H1 (cell line): Measurements from ENCODE around the gene FBXO2. TPM values are rescaled to one million over a fixed set of nuclear protein-coding genes. Genes with fewer than 3 reads are reported as not detected.

Experiments
- CTCF ChIA-PET: fragments of 300-600 bp; sonication (Branson Sonifier 250); formaldehyde crosslinking; loops from one replicate; lab custom pipeline; 2021; ENCODE audit not compliant: partially characterized antibody; lab: Charles Lee
- POLR2A ChIA-PET: fragments of 300-600 bp; sonication (Branson Sonifier 250); formaldehyde crosslinking; loops from one replicate; lab custom pipeline; 2021; ENCODE audit warnings: inconsistent platforms; ENCODE audit not compliant: partially characterized antibody; lab: Charles Lee
- DNase-seq, 2 experiments: peaks; one replicate each; pipeline versions ENCODE4 v3.0.0 to v3.0.0-alpha.2; 2010 to 2022; ENCODE audit warnings: low spot score in 2 of 2, low read depth in 1 of 2, mixed read lengths in 1 of 2
- FAIRE-seq: peaks from 2 replicates; lab custom pipeline; 2011; peaks lifted over from hg19 to GRCh38; lab: Jason Lieb, UNC
- H2AFZ ChIP-seq: 2 replicates; pipeline ENCODE4 v1.8.1; 2012; ENCODE audit warnings: low read length, inconsistent platforms
- H2AK5ac ChIP-seq: 2 replicates; pipeline ENCODE4 v1.6.1; 2013; ENCODE audit warnings: low read depth, low read length
- H2BK120ac ChIP-seq: replicated peaks from 2 replicates; pipeline ENCODE3; 2013; ENCODE audit warnings: low read depth, low read length, inconsistent platforms
- H2BK12ac ChIP-seq: 2 replicates; pipeline ENCODE4 v1.6.1; 2013; ENCODE audit warnings: low read depth, low read length
- H2BK15ac ChIP-seq: 2 replicates; pipeline ENCODE4 v1.6.1; 2013; ENCODE audit warnings: low read length
- H2BK20ac ChIP-seq: 2 replicates; pipeline ENCODE4 v1.6.1; 2013; ENCODE audit warnings: low read length
- H2BK5ac ChIP-seq: 2 replicates; pipeline ENCODE4 v1.6.1; 2013; ENCODE audit warnings: low read depth, low read length
- H3K14ac ChIP-seq: 2 replicates; pipeline ENCODE4 v1.6.1; 2013; ENCODE audit warnings: inconsistent platforms; ENCODE audit not compliant: insufficient read length
- H3K18ac ChIP-seq: 2 replicates; pipeline ENCODE4 v1.6.1; 2013; ENCODE audit warnings: low read length; ENCODE audit errors: extremely low read depth
- H3K23ac ChIP-seq: 2 replicates; pipeline ENCODE4 v1.6.1; 2013; ENCODE audit warnings: inconsistent platforms; ENCODE audit not compliant: insufficient read length
- H3K23me2 ChIP-seq: 2 replicates; pipeline ENCODE4 v1.6.1; 2013; ENCODE audit warnings: low read depth, low read length
- H3K27ac ChIP-seq: 2 replicates; pipeline ENCODE4 v1.6.1; 2011; ENCODE audit warnings: low read depth, low read length, inconsistent platforms
- H3K27me3 ChIP-seq, 4 experiments: replicated peaks in 1 of 4; 1 replicate in 1 of 4; 2 replicates in 3 of 4; pipeline versions ENCODE4 v1.6.1 to v1.8.1; 2011 to 2013; ENCODE audit warnings: low read length in 3 of 4, mild to moderate bottlenecking in 3 of 4, inconsistent platforms in 2 of 4, mixed read lengths in 2 of 4, moderate library complexity in 1 of 4; ENCODE audit not compliant: control insufficient read depth in 3 of 4, insufficient read depth in 3 of 4; ENCODE audit errors: extremely low read depth in 1 of 4
- H3K36me3 ChIP-seq, 4 experiments: 2 replicates each; pipeline versions ENCODE4 v1.6.1 to v1.8.1; 2011 to 2013; ENCODE audit warnings: mild to moderate bottlenecking in 4 of 4, low read length in 3 of 4, moderate library complexity in 2 of 4, control low read depth in 1 of 4, inconsistent platforms in 1 of 4; ENCODE audit not compliant: insufficient read depth in 4 of 4, control insufficient read depth in 2 of 4
- H3K4ac ChIP-seq: replicated peaks from 2 replicates; pipeline ENCODE3; 2013; ENCODE audit warnings: low read length, low read depth, mixed read lengths, inconsistent platforms; ENCODE audit not compliant: insufficient read length
- H3K4me1 ChIP-seq, 4 experiments: replicated peaks in 1 of 4; 1 replicate in 1 of 4; 2 replicates in 3 of 4; pipeline versions ENCODE4 v1.6.1 to v1.8.1; 2011 to 2013; ENCODE audit warnings: low read length in 3 of 4, inconsistent platforms in 2 of 4, mixed read lengths in 1 of 4; ENCODE audit not compliant: insufficient read depth in 4 of 4, control insufficient read depth in 3 of 4
- H3K4me2 ChIP-seq, 2 experiments: 2 replicates each; pipeline versions ENCODE4 v1.6.1 to v1.8.1; 2011 to 2013; ENCODE audit warnings: low read depth in 2 of 2, low read length in 2 of 2, control low read depth in 1 of 2, inconsistent platforms in 1 of 2, mild to moderate bottlenecking in 1 of 2; ENCODE audit not compliant: insufficient read depth in 1 of 2
- H3K4me3 ChIP-seq, 4 experiments: fragments of 200-600, 300-600 bp in 1 of 4; sonication (generic), shearing (Covaris generic), sonication (Bioruptor Twin) in 1 of 4; 2 replicates each; pipeline versions ENCODE4 v1.5.1 to v1.8.1; 2011 to 2016; ENCODE audit warnings: low read length in 4 of 4, low read depth in 3 of 4, control low read depth in 2 of 4, inconsistent platforms in 2 of 4, mild to moderate bottlenecking in 2 of 4, mixed read lengths in 1 of 4, moderate library complexity in 1 of 4; ENCODE audit not compliant: insufficient read depth in 2 of 4; ENCODE audit errors: extremely low read depth in 1 of 4
- H3K56ac ChIP-seq: replicated peaks from 2 replicates; pipeline ENCODE3; 2013; ENCODE audit warnings: low read depth, mild to moderate bottlenecking, mixed read lengths, low read length, inconsistent platforms; ENCODE audit not compliant: insufficient read length
- H3K79me1 ChIP-seq: 2 replicates; pipeline ENCODE4 v1.6.1; 2013; ENCODE audit warnings: low read depth, low read length, control low read depth
- H3K79me2 ChIP-seq, 2 experiments: 2 replicates each; pipeline versions ENCODE4 v1.6.1 to v1.8.1; 2012 to 2013; ENCODE audit warnings: low read length in 2 of 2, mild to moderate bottlenecking in 2 of 2, inconsistent platforms in 1 of 2; ENCODE audit not compliant: insufficient read depth in 2 of 2, control insufficient read depth in 1 of 2
- H3K9ac ChIP-seq, 4 experiments: replicated peaks in 1 of 4; 1 replicate in 1 of 4; 2 replicates in 3 of 4; pipeline versions ENCODE4 v1.6.1 to v1.8.1; 2011 to 2013; ENCODE audit warnings: low read depth in 3 of 4, low read length in 3 of 4, control low read depth in 2 of 4, mild to moderate bottlenecking in 2 of 4, moderate library complexity in 2 of 4, inconsistent platforms in 1 of 4; ENCODE audit errors: extremely low read depth in 1 of 4
- H3K9me3 ChIP-seq, 2 experiments: 2 replicates each; pipeline versions ENCODE4 v1.6.1 to v1.8.1; 2012 to 2013; ENCODE audit warnings: mild to moderate bottlenecking in 2 of 2, moderate library complexity in 2 of 2, control low read depth in 1 of 2, inconsistent platforms in 1 of 2, low read depth in 1 of 2, low read length in 1 of 2, mixed read lengths in 1 of 2; ENCODE audit not compliant: insufficient read depth in 2 of 2
- H4K20me1 ChIP-seq, 2 experiments: replicated peaks in 1 of 2; 2 replicates each; pipeline versions ENCODE3 to v1.8.1; 2011 to 2013; ENCODE audit warnings: inconsistent platforms in 2 of 2, low read length in 2 of 2, mild to moderate bottlenecking in 1 of 2; ENCODE audit not compliant: insufficient read depth in 2 of 2, control insufficient read depth in 1 of 2
- H4K5ac ChIP-seq: 2 replicates; pipeline ENCODE4 v1.6.1; 2013; ENCODE audit warnings: low read length, low read depth, mixed read lengths, inconsistent platforms; ENCODE audit not compliant: insufficient read length
- H4K8ac ChIP-seq: 2 replicates; pipeline ENCODE4 v1.8.0; 2013; ENCODE audit warnings: mild to moderate bottlenecking, moderate library complexity, low read length, inconsistent platforms; ENCODE audit not compliant: insufficient read depth; ENCODE audit errors: extremely low read depth
- H4K91ac ChIP-seq: replicated peaks from 2 replicates; pipeline ENCODE3; 2013; ENCODE audit warnings: low read length, mixed read lengths, inconsistent platforms; ENCODE audit not compliant: insufficient read length
- CBX5 ChIP-seq: fragments of 300-800, 300-1000 bp; sonication (generic); IDR thresholded peaks from 2 replicates; pipeline ENCODE4 v1.7.1; 2016; ENCODE audit warnings: antibody characterized with exemption, low read length, low read depth
- CEBPB ChIP-seq: IDR thresholded peaks from 2 replicates; pipeline ENCODE4 v1.6.1; 2012; ENCODE audit warnings: low read depth, low read length
- E2F6 ChIP-seq: IDR thresholded peaks from 2 replicates; pipeline ENCODE4 v1.6.1; 2012; ENCODE audit warnings: inconsistent platforms
- GABPA ChIP-seq: IDR thresholded peaks from 2 replicates; pipeline ENCODE4 v1.6.1; 2011; ENCODE audit warnings: mild to moderate bottlenecking, low read length, moderate library complexity, borderline replicate concordance; ENCODE audit not compliant: insufficient read depth
- KDM4A ChIP-seq: IDR thresholded peaks from one replicate; pipeline ENCODE4 v1.7.1; 2012; ENCODE audit warnings: low read depth, mild to moderate bottlenecking, moderate library complexity, low read length, inconsistent platforms; ENCODE audit not compliant: severe bottlenecking
- NRF1 ChIP-seq: IDR thresholded peaks from 2 replicates; pipeline ENCODE4 v1.6.1; 2011; ENCODE audit warnings: mild to moderate bottlenecking, low read depth, low read length, improper control_type of control experiment
- RFX5 ChIP-seq: IDR thresholded peaks from 2 replicates; pipeline ENCODE4 v1.6.1; 2011; ENCODE audit warnings: low read depth, low read length, improper control_type of control experiment, borderline replicate concordance
- SIRT6 ChIP-seq: IDR thresholded peaks from one replicate; pipeline ENCODE4 v1.7.1; 2012; ENCODE audit warnings: low read length, inconsistent platforms
- WGBS, 2 experiments: shearing (Covaris generic) in 1 of 2; methylation state at CpG; one replicate each; pipeline versions ENCODE4 v1.1.6 to v1.1.7; 2013 to 2015; ENCODE audit warnings: low lambda C conversion rate in 2 of 2, mixed read lengths in 2 of 2, inconsistent platforms in 1 of 2, low coverage in 1 of 2, missing lambda C conversion rate in 1 of 2; ENCODE audit not compliant: insufficient replicate concordance in 2 of 2, insufficient coverage in 1 of 2, insufficient read length in 1 of 2; ENCODE audit errors: extremely low coverage in 1 of 2, missing lambda C conversion rate in 1 of 2; 5-methylcytosine and 5-hydroxymethylcytosine counted together
- polyA plus RNA-seq, 7 experiments: library from polyadenylated mRNA; depleted of rRNA in 3 of 7; stranded (reverse) in 5 of 7; unstranded in 2 of 7; fragments of >200 nt in 5 of 7; fragments of 200-250 nt in 2 of 7; gene quantifications; 1 replicate in 5 of 7; 2 replicates in 1 of 7; 4 replicates in 1 of 7; pipeline versions ENCODE4 v1.2.1 to v1.2.3, GENCODE V29; 2011 to 2013; ENCODE audit warnings: missing spikeins in 2 of 7, mixed read lengths in 2 of 7
- total RNA-seq: library from RNA; stranded (reverse); fragmentation: NEBNext Ultra II Directional; extraction: Animal tissue kit (Norgen Biotek cat#: 25700); gene quantifications from 2 replicates; pipeline ENCODE4 v1.2.1, GENCODE V29; 2021

Gene FBXO2
- total and polyA plus RNA-seq, 2 of the 8 experiments (the other 6 are each of a cell fraction or from before 2014, with no cell fraction given) = 51.3 to 57.9 TPM

DNA sequence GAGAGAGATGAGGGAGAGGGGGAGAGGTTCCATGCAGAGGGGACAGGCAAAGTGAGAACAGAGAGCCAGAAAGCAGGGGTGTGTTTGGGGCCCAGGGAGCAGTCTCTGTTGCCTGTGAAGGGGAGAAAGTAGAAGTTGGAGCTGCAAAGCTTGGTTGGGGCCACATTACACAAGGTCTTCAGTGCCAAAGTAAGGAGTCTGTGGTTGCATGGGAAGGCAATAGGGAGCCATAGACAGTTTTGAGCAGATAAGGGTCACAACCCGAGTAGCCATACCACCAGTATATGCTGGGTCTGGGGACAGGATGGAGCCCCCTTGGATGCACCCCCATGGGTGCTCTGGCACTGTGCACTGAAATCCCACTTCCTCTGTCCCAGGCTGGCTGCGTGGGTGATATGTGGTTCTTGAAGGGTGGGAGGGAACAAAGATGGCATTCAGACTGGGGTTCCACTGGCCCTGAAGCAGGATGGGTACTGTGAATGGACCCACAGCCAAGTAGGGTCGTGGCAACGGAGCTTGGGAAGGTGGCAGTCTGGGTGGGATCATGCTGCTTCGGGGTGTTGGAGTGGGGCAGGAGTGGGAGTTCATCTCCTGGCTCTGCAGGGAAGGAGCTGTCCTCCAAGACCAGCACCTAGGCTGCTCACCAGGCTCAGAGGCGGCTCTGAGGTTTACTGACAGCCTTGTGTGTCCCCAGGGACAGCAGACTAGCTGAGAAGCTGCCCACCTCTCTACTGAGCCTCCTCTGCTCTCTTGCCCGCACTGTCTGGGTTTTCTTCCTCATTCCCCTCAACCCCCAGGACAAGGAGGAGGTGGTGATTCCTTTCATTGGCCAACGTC, 49.3 kb upstream of the FBXO2 start:
- POLR2A ChIA-PET = interaction anchor here (1.0 to 14.6 kb wide), 6 partner anchors 11 to 84 kb away, joined by 4 to 329 read pairs (median 8); partner anchors contain the start of genes DRAXIN, FBXO44, FBXO6 and MAD2L2
- H2AFZ ChIP-seq = no peak overlapping the region; the same call in 1 of the 2 replicates
- H3K23ac ChIP-seq = no peak overlapping the region
- no peaks in the 10 kb centered on the region; a peak in 1 of 7 replicates for H3K27me3 ChIP-seq
- peaks cover 0 to 7% of the 10 kb centered on the region in 2 experiments for H4K20me1 ChIP-seq
- peaks cover 0 to 6% (median 0%) of the 10 kb centered on the region in 4 experiments; a peak in 1 of 8 replicates for H3K36me3 ChIP-seq
- WGBS, 2 experiments = 86% methylated on average over 8 of the region's 8 CpGs; no CpG with 5 or more reads in 1 of the 2 experiments
- CTCF ChIA-PET = interaction anchor here (1.3 to 9.2 kb wide), 7 partner anchors 8 to 58 kb away, joined by 3 to 266 read pairs (median 13); partner anchors contain the start of genes DRAXIN and MAD2L2
- H3K18ac ChIP-seq = peak overlapping the region; percentile 2; the same call in 1 of the 2 replicates
- no peak overlapping the region for H3K56ac ChIP-seq
- H3K23me2 ChIP-seq = peaks cover 6% of the 10 kb centered on the region
- no peak overlapping the region for H3K27ac ChIP-seq
- no peaks in the 10 kb centered on the region for H3K9me3 ChIP-seq
- peaks cover 7 to 51% (median 34%) of the 10 kb centered on the region in 4 experiments for H3K4me1 ChIP-seq
- H2BK5ac ChIP-seq = peak overlapping the region; percentile 55; the same call in 1 of the 2 replicates
- H2BK15ac ChIP-seq = peak overlapping the region; percentile 76; the same call in 1 of the 2 replicates
- peak overlapping the region; percentile 95 for H2AK5ac ChIP-seq
- H2BK12ac ChIP-seq = peak overlapping the region; percentile 91; the same call in 1 of the 2 replicates
- peaks cover 6 to 12% of the 10 kb centered on the region in 2 experiments; a peak in 2 of 4 replicates for H3K79me2 ChIP-seq
- H3K79me1 ChIP-seq = peaks cover 9% of the 10 kb centered on the region
- FAIRE-seq (no peak), DNase-seq (no peak)
- peak overlapping the region; percentile 50 for H4K91ac ChIP-seq
- H3K14ac ChIP-seq = no peak overlapping the region
- no peak overlapping the region for H4K5ac ChIP-seq
- H2BK20ac ChIP-seq = peak overlapping the region; percentile 94
- H3K4me2 ChIP-seq = peak overlapping the region; percentile 7 to 21; a peak in 2 of 4 replicates
- H3K4ac ChIP-seq = peak overlapping the region; percentile 17
- no peak overlapping the region for H4K8ac ChIP-seq
- H3K9ac ChIP-seq = no peak overlapping the region
- no peak overlapping the region for H3K4me3 ChIP-seq
- peak overlapping the region; percentile 10 for H2BK120ac ChIP-seq
- no peak for TF ChIP-seq RFX5
- TF ChIP-seq CEBPB = no peak
- no peak for TF ChIP-seq GABPA
- TF ChIP-seq KDM4A = no peak
- no peak for TF ChIP-seq SIRT6
- TF ChIP-seq NRF1 = no peak
- TF ChIP-seq E2F6 = no peak
- no peak for TF ChIP-seq CBX5
